Loucy (cell line): Measurements from ENCODE around the gene TTC6.
A peak's percentile ranks its signal among the peaks of the same experiment; 100 is the strongest.

Source experiments
- H2AFZ ChIP-seq: fragments of 200-600 bp; sonication (generic); 2 replicates; pipeline ENCODE4 v1.6.0; 2016; ENCODE audit warnings: antibody characterized with exemption, mild to moderate bottlenecking, low read length, moderate library complexity
- H3F3A ChIP-seq: fragments of 200-600 bp; 2 replicates; pipeline ENCODE4 v1.6.0; 2016; ENCODE audit warnings: antibody characterized with exemption, low read depth, mild to moderate bottlenecking
- H3K27me3 ChIP-seq: fragments of 200-600 bp; sonication (generic); 2 replicates; pipeline ENCODE4 v1.6.1; 2014; ENCODE audit warnings: low read length, mild to moderate bottlenecking; ENCODE audit not compliant: insufficient read depth, poor library complexity, severe bottlenecking
- H3K36me3 ChIP-seq: fragments of 200-600 bp; sonication (generic); 2 replicates; pipeline ENCODE4 v1.6.1; 2016; ENCODE audit warnings: low read length; ENCODE audit not compliant: insufficient read depth
- H3K4me1 ChIP-seq: fragments of 200-600 bp; sonication (generic); 2 replicates; pipeline ENCODE4 v1.5.1; 2014; ENCODE audit warnings: low read length, mild to moderate bottlenecking; ENCODE audit not compliant: insufficient read depth, poor library complexity, severe bottlenecking
- H3K4me2 ChIP-seq: fragments of 200-600 bp; sonication (generic); 2 replicates; pipeline ENCODE4 v1.6.0; 2014; ENCODE audit warnings: antibody characterized with exemption, low read length, low read depth, mild to moderate bottlenecking; ENCODE audit not compliant: poor library complexity, severe bottlenecking
- H3K4me3 ChIP-seq: fragments of 200-600 bp; sonication (generic); 2 replicates; pipeline ENCODE4 v1.5.1; 2014; ENCODE audit warnings: low read length, mild to moderate bottlenecking, mixed read lengths; ENCODE audit not compliant: poor library complexity, severe bottlenecking
- H3K79me2 ChIP-seq: fragments of 200-600 bp; sonication (generic); 2 replicates; pipeline ENCODE4 v1.6.1; 2014; ENCODE audit warnings: low read length; ENCODE audit not compliant: insufficient read depth
- H3K9ac ChIP-seq: fragments of 200-600 bp; sonication (generic); 2 replicates; pipeline ENCODE4 v1.6.0; 2014; ENCODE audit warnings: mild to moderate bottlenecking, low read depth, low read length, moderate library complexity; ENCODE audit not compliant: poor library complexity, severe bottlenecking
- H3K9me2 ChIP-seq: fragments of 200-600 bp; sonication (generic); replicated peaks from 2 replicates; pipeline ENCODE4 v1.6.1; 2016; ENCODE audit warnings: low read depth, low read length, mixed read lengths
- H3K9me3 ChIP-seq: fragments of 200-600 bp; sonication (generic); 2 replicates; pipeline ENCODE4 v1.6.1; 2014; ENCODE audit warnings: mild to moderate bottlenecking, antibody characterized with exemption, low read length, low read depth; ENCODE audit not compliant: insufficient read depth
- H4K20me1 ChIP-seq: fragments of 200-600 bp; sonication (generic); 2 replicates; pipeline ENCODE4 v1.6.0; 2014; ENCODE audit warnings: antibody characterized with exemption, low read length, mild to moderate bottlenecking; ENCODE audit not compliant: insufficient read depth, poor library complexity, severe bottlenecking
- CTCF ChIP-seq: fragments of 200-600 bp; sonication (generic); conservative IDR thresholded peaks from 2 replicates; pipeline ENCODE4 v1.5.1; 2014; ENCODE audit warnings: mild to moderate bottlenecking, antibody characterized with exemption, low read length
- EZH2phosphoT487 ChIP-seq: fragments of 200-600 bp; IDR thresholded peaks from 2 replicates; pipeline ENCODE4 v1.6.1; 2018; ENCODE audit warnings: antibody characterized with exemption, mild to moderate bottlenecking, moderate library complexity, borderline replicate concordance

The TTC6 gene

GRCh38 chr14:37593511-37594237 lies 1.8 kb upstream of the TTC6 start:
- Histone ChIP-seq H2AFZ (no peak overlapping the region), H3K9me3 (no peaks in the 10 kb centered on the region), H3K9ac (no peak overlapping the region), H3K27me3 (no peaks in the 10 kb centered on the region), H3K4me1 (no peaks in the 10 kb centered on the region), H3K9me2 (no peaks in the 10 kb centered on the region), H3K79me2 (no peaks in the 10 kb centered on the region), H4K20me1 (no peaks in the 10 kb centered on the region), H3F3A (no peaks in the 10 kb centered on the region), H3K36me3 (no peaks in the 10 kb centered on the region), H3K4me2 (no peak overlapping the region), H3K4me3 (no peak overlapping the region)
- TF ChIP-seq CTCF = no peak
- TF ChIP-seq EZH2phosphoT487 = no peak

GRCh38 chr14:37594238-37594970 lies 1.0 kb upstream of the TTC6 start:
- no peaks in the 10 kb centered on the region for H4K20me1 ChIP-seq
- no peak overlapping the region for H3K9ac ChIP-seq
- H3K9me2 ChIP-seq = no peaks in the 10 kb centered on the region
- no peak for TF ChIP-seq EZH2phosphoT487
- peak; percentile 61 for TF ChIP-seq CTCF
- no peak overlapping the region for H3K4me2 ChIP-seq
- no peaks in the 10 kb centered on the region for H3F3A ChIP-seq
- H2AFZ ChIP-seq = no peak overlapping the region
- H3K4me3 ChIP-seq = no peak overlapping the region
- no peaks in the 10 kb centered on the region for H3K79me2 ChIP-seq
- H3K9me3 ChIP-seq = no peaks in the 10 kb centered on the region
- no peaks in the 10 kb centered on the region for H3K4me1 ChIP-seq
- H3K36me3 ChIP-seq = no peaks in the 10 kb centered on the region
- H3K27me3 ChIP-seq = no peaks in the 10 kb centered on the region

GRCh38 chr14:37595809-37596621 lies 586 bp downstream of the TTC6 start:
- Histone ChIP-seq H3K4me3 (no peak overlapping the region), H4K20me1 (no peaks in the 10 kb centered on the region), H3K36me3 (no peaks in the 10 kb centered on the region), H3K4me1 (no peaks in the 10 kb centered on the region), H3K9me3 (no peaks in the 10 kb centered on the region), H3K9me2 (no peaks in the 10 kb centered on the region), H3F3A (no peaks in the 10 kb centered on the region), H3K4me2 (no peak overlapping the region), H3K9ac (no peak overlapping the region), H3K27me3 (no peaks in the 10 kb centered on the region), H3K79me2 (no peaks in the 10 kb centered on the region), H2AFZ (no peak overlapping the region)
- TF ChIP-seq EZH2phosphoT487 (no peak), CTCF (no peak)
